Uterus (tissue), 4 donors: ENCODE data around the gene FHOD1. TPM values are rescaled to one million over a fixed set of nuclear protein-coding genes. Genes with fewer than 3 reads are reported as not detected.

Experiments used
- DNase-seq, 2 donors: peaks; one replicate each; pipeline ENCODE4 v3.0.0-alpha.2; 2019 to 2020
- H3K27ac ChIP-seq, 2 donors: fragments of 200-600 bp; sonication (generic); 1 replicate in 1 of 2; 2 replicates in 1 of 2; pipeline ENCODE4 v1.5.1; 2016 to 2018
- H3K27me3 ChIP-seq, 2 donors: fragments of 200-600 bp; sonication (generic); one replicate each; pipeline ENCODE4 v1.5.1; 2018 to 2019; ENCODE audit warnings: control low read depth in 1 of 2
- H3K36me3 ChIP-seq, 2 donors: fragments of 200-600 bp; sonication (generic); one replicate each; pipeline ENCODE4 v1.5.1; 2019; ENCODE audit warnings: control low read depth in 1 of 2
- H3K4me1 ChIP-seq, 2 donors: fragments of 200-600 bp; sonication (generic); one replicate each; pipeline ENCODE4 v1.5.1; 2018 to 2019; ENCODE audit warnings: control low read depth in 1 of 2
- H3K4me3 ChIP-seq, 2 donors: fragments of 200-600 bp; sonication (generic); 1 replicate in 1 of 2; 2 replicates in 1 of 2; pipeline ENCODE4 v1.5.1; 2018 to 2019; ENCODE audit warnings: mild to moderate bottlenecking in 1 of 2
- H3K9me3 ChIP-seq, 2 donors: fragments of 200-600 bp; sonication (generic); one replicate each; pipeline ENCODE4 v1.5.1; 2019; ENCODE audit warnings: control low read depth in 1 of 2
- POLR2A ChIP-seq, 2 donors: fragments of 450-650 bp; IDR thresholded peaks; one replicate each; pipeline ENCODE4 v1.6.1; 2016; ENCODE audit warnings: antibody characterized with exemption in 2 of 2, mild to moderate bottlenecking in 1 of 2, moderate library complexity in 1 of 2
- intact Hi-C: fragments of 100-400 bp; cut with DNase I; formaldehyde crosslinking; loops from one replicate; pipeline ENCODE4 v1.15.1; 2023; ENCODE audit warnings: low total_unique reads
- total RNA-seq, 4 donors: library from RNA; depleted of rRNA in 3 of 4; stranded (reverse); fragments of >200 nt in 3 of 4; gene quantifications; one replicate each; pipeline versions ENCODE4 v1.1.0 to v1.2.4, GENCODE V29; 2014 to 2023
- TF ChIP-seq, protein P1 (sequence below), 4 experiments: fragments of 200-600 bp in 2 of 4; fragments of 450-650 bp in 2 of 4; sonication (generic) in 2 of 4; IDR thresholded peaks; one replicate each; pipeline ENCODE4 v1.5.1; 2016 to 2019; ENCODE audit warnings: antibody characterized with exemption in 4 of 4, mild to moderate bottlenecking in 2 of 4, moderate library complexity in 1 of 4
- donor health status: DM: yes; HTN: yes; CAD: no.

FHOD1 gene
- total RNA-seq, 4 donors from 2014 or later = 2.3 to 37.6 (median 11.8) TPM

DNA sequence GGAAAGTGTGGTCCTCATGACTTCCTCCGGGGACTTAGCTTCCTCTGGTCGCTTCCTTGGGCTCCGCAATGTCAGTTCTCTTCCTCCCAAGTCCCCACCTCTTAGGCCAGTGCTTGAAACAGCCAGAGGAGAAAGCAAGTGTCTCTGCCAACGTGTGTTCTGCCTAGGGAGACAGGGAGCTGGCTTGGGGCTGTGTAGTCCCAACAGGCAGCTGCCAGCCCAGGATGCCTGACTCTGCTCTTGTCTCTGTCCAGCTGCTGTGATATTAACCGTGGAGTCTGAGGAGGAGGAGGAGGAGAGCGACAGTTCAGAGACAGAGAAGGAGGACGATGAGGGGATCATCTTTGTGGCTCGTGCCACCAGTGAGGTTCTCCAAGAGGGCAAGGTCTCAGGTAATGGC is 18.6 kb upstream of the FHOD1 start:
- Histone ChIP-seq H3K4me3 (no peak overlapping the region), H3K27me3 (no peaks in the 10 kb centered on the region), H3K27ac (no peak overlapping the region), H3K4me1 (no peaks in the 10 kb centered on the region), H3K36me3 (no peaks in the 10 kb centered on the region), H3K9me3 (no peaks in the 10 kb centered on the region)
- intact Hi-C loops = no loop called here
- DNase-seq = no peak
- TF ChIP-seq, protein P1, sequence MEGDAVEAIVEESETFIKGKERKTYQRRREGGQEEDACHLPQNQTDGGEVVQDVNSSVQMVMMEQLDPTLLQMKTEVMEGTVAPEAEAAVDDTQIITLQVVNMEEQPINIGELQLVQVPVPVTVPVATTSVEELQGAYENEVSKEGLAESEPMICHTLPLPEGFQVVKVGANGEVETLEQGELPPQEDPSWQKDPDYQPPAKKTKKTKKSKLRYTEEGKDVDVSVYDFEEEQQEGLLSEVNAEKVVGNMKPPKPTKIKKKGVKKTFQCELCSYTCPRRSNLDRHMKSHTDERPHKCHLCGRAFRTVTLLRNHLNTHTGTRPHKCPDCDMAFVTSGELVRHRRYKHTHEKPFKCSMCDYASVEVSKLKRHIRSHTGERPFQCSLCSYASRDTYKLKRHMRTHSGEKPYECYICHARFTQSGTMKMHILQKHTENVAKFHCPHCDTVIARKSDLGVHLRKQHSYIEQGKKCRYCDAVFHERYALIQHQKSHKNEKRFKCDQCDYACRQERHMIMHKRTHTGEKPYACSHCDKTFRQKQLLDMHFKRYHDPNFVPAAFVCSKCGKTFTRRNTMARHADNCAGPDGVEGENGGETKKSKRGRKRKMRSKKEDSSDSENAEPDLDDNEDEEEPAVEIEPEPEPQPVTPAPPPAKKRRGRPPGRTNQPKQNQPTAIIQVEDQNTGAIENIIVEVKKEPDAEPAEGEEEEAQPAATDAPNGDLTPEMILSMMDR (IDR thresholded peaks at IDR 0.05) = no peak
- TF ChIP-seq POLR2A (IDR thresholded peaks at IDR 0.05) = no peak

DNA sequence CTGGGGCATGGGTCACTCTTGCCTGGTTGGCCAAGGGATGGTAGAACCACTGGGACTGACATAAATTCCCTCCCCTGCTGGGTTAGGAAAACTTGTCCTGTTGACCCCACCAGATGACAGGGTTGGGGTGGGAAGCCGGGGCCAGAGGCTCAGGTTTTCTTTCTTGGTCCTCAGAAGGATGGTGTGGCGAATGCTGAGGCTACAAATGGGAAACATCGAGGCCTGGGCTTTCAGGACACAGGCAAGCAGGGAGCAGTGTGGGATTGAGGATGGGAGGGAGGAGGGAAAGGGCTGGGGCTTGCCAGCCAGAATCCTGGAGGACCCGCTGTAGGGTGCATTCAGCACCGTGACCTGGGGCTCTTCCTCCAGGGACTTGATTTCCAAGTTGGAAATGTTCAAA is 17.6 kb upstream of the FHOD1 start:
- no peak for DNase-seq
- H3K9me3 ChIP-seq = no peaks in the 10 kb centered on the region
- H3K27me3 ChIP-seq = no peaks in the 10 kb centered on the region
- no peak for TF ChIP-seq POLR2A (IDR thresholded peaks at IDR 0.05)
- TF ChIP-seq, protein P1 (IDR thresholded peaks at IDR 0.05) = no peak
- H3K4me1 ChIP-seq = no peaks in the 10 kb centered on the region
- no peak overlapping the region for H3K27ac ChIP-seq
- H3K36me3 ChIP-seq = no peaks in the 10 kb centered on the region
- intact Hi-C loops = no loop called here
- H3K4me3 ChIP-seq = no peak overlapping the region

DNA sequence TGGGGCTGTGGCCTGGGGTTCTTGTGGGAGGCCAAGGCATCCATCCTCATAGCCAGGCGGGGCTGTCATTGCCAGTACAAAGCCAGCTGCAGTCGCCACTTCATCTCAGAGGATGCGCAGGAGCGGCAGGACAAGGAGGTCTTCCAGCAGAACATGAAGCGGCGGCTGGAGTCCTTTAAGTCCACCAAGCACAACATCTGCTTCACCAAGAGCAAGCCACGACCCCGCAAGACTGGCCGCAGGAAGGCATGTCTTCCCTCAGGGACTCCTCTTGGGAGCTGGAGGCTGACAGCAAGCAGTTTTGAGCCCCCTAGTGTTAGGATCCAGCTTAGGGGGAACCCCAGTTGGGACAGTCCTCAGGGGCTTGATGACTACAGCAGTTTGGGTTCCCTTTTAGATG is 17.0 kb upstream of the FHOD1 start:
- Histone ChIP-seq H3K4me3 (no peak overlapping the region), H3K4me1 (no peaks in the 10 kb centered on the region), H3K27ac (no peak overlapping the region), H3K36me3 (no peaks in the 10 kb centered on the region), H3K9me3 (no peaks in the 10 kb centered on the region), H3K27me3 (no peaks in the 10 kb centered on the region)
- intact Hi-C loops = no loop called here
- TF ChIP-seq POLR2A (IDR thresholded peaks at IDR 0.05) = no peak
- TF ChIP-seq, protein P1 (IDR thresholded peaks at IDR 0.05) = no peak
- no peak for DNase-seq

DNA sequence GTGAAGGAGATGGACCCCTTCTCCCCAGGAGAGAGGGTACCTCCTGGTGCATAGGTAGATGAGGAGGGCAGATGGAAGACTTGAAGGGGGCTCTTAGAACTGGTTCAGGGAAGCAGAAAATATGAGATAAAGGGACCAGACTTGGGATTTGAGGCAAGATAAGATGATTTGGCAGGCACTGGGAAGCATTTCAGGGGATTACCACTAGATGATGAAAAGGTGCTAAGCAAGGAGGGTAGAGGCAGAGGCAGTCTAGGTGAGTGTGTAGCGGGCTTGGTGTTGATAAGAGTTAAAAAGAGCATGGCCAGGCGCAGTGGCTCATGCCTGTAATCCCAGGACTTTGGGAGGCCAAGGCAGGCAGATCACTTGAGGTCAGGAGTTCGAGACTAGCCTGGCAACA is 15.9 kb upstream of the FHOD1 start:
- no peak overlapping the region for H3K27ac ChIP-seq
- H3K4me3 ChIP-seq = no peak overlapping the region
- no peaks in the 10 kb centered on the region for H3K36me3 ChIP-seq
- H3K9me3 ChIP-seq = no peaks in the 10 kb centered on the region
- intact Hi-C loops = no loop called here
- TF ChIP-seq, protein P1 (IDR thresholded peaks at IDR 0.05) = no peak
- no peak for TF ChIP-seq POLR2A (IDR thresholded peaks at IDR 0.05)
- H3K4me1 ChIP-seq = no peaks in the 10 kb centered on the region
- no peak for DNase-seq
- no peaks in the 10 kb centered on the region for H3K27me3 ChIP-seq

DNA sequence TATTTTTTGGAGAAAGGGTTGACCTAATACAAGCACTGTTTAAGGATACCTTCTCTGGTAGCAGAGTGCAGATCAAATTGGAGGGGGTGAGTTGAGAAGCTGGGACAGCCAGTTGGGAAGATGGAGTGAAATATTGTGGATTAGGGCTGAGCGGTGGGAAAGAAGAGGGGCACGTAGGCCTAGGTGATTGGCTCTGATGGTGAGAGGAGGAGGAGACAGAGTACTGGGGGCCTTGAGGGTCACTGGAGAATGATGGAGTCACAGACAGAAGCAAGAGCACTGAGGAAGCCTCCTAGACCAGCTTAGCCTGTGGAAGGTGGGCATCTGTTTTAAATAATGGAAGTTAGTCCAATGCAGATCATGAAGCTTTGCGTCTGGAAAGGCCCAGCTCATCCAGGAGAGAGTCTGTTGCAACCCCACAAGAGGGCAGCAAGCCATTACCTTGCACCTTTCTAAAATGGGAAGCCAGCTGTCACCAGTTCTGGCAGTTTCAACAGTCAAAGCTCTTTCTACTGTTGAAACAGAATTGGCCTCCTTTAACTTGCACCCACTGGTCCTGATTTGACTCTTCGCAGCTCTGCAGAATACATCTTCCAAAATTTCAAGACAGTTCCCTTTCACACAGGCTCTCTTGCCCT is 13.3 kb upstream of the FHOD1 start:
- no peak for DNase-seq
- intact Hi-C loops = no loop called here
- TF ChIP-seq POLR2A (IDR thresholded peaks at IDR 0.05) = no peak
- TF ChIP-seq, protein P1 (IDR thresholded peaks at IDR 0.05) = peak in 2 of 4 experiments; percentile 17 to 30

More for the DNA sequence above, 13.3 kb upstream of the FHOD1 start:
- H3K36me3 ChIP-seq = no peaks in the 10 kb centered on the region
- no peak overlapping the region for H3K4me3 ChIP-seq
- no peaks in the 10 kb centered on the region for H3K9me3 ChIP-seq
- H3K27me3 ChIP-seq = no peaks in the 10 kb centered on the region
- no peak overlapping the region for H3K27ac ChIP-seq
- H3K4me1 ChIP-seq = no peaks in the 10 kb centered on the region
